ENCODE measurements around the gene DCPS.
"Not testable (repeated sequence)": the region's sequence is repeated elsewhere in the genome, so short reads cannot be mapped to it uniquely, and the experiment has no call there.

GRCh38 chr11:126365508-126365907, 61.6 kb downstream of the DCPS start:
- not testable (repeated sequence) for TF ChIP-seq EZH2 (IDR thresholded peaks at IDR 0.05; ENCODE audit: low read depth); CTCF (conservative IDR thresholded peaks at IDR 0.05)
